ENCODE results near the gene KRI1.

- TF ChIP-seq POLR2A (IDR thresholded peaks at IDR 0.05) (no peak), CTCF (IDR thresholded peaks at IDR 0.05 in 4 of 5, conservative IDR thresholded peaks at IDR 0.05 in 1 of 5) (no peak)
Measured at GRCh38 chr19:10550336-10550735, 15.5 kb downstream of the KRI1 start.

Measured in gastrocnemius medialis (tissue), 4 donors.